ENCODE results near the gene MICAL2. TPM values are rescaled to one million over a fixed set of nuclear protein-coding genes. Genes with fewer than 3 reads are reported as not detected.

MICAL2 gene
- polyA plus RNA-seq, 2 of the 4 experiments (the other 2 are of a cell fraction), result 39.8 to 42.1 TPM

DNA sequence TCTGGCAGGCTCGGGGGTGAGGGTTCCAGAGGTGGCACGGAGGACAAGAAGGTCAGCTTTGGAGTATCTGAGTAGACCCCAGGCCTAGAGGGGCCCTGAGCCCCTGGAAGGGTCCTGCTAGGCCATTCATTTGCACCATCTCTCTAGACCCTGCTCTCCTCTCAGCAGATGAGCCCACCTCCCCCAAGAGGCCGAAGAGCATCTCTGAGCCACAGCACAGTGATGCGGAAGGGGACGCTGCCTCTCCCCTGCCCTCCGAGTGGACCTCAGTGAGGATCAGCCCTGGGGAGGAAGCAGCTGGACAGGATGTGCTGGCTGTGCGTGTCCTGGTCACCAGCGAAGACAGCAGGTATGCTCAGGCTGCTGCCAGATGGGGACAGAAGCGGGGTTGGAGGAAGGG lies 165.4 kb downstream of the MICAL2 start:
- no peak for FAIRE-seq
- Histone ChIP-seq H3K4me2 (no peak overlapping the region), H3K4me3 (no peak overlapping the region), H3K27ac (no peak overlapping the region), H3K4me1 (peaks cover 13% of the 10 kb centered on the region; the same call in 2 of the 3 replicates), H3K9me3 (no peaks in the 10 kb centered on the region)
- ATAC-seq, result no peak
- ChIA-PET CTCF (interaction anchor here (1.0 to 23.8 kb wide), 4 partner anchors 9 to 222 kb away, joined by 3 to 664 read pairs (median 6); no protein-coding TSS in a partner anchor), POLR2A (no interaction called here)
- 82% methylated on average over 7 of the region's 9 CpGs for WGBS (ENCODE audit: missing lambda C conversion rate)
- no peak for TF ChIP-seq EHF (CRISPR knock-in tag; IDR thresholded peaks at IDR 0.05)
- no peak for TF ChIP-seq MAZ (IDR thresholded peaks at IDR 0.05; ENCODE audit: borderline replicate concordance, low read depth, low read length)
- no peak for TF ChIP-seq HDAC2 (IDR thresholded peaks at IDR 0.05)
- TF ChIP-seq RNF2 (IDR thresholded peaks at IDR 0.05; ENCODE audit: borderline replicate concordance, low read depth), result no peak
- TF ChIP-seq SREBF2 (IDR thresholded peaks at IDR 0.05), result no peak
- no peak for TF ChIP-seq ZNF302 (CRISPR knock-in tag; IDR thresholded peaks at IDR 0.05)
- no peak for TF ChIP-seq HOXA7 (CRISPR knock-in tag; IDR thresholded peaks at IDR 0.05)
- TF ChIP-seq, protein P1, sequence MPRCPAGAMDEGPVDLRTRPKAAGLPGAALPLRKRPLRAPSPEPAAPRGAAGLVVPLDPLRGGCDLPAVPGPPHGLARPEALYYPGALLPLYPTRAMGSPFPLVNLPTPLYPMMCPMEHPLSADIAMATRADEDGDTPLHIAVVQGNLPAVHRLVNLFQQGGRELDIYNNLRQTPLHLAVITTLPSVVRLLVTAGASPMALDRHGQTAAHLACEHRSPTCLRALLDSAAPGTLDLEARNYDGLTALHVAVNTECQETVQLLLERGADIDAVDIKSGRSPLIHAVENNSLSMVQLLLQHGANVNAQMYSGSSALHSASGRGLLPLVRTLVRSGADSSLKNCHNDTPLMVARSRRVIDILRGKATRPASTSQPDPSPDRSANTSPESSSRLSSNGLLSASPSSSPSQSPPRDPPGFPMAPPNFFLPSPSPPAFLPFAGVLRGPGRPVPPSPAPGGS (IDR thresholded peaks at IDR 0.05), result no peak
- no peak for TF ChIP-seq NFE2L2 (conservative IDR thresholded peaks at IDR 0.05; ENCODE audit: low read length)
- no peak for TF ChIP-seq EP300 (IDR thresholded peaks at IDR 0.05)
- TF ChIP-seq ESRRA (IDR thresholded peaks at IDR 0.05; ENCODE audit: borderline replicate concordance, low read length), result no peak
- DNase-seq (ENCODE audit: low read depth in 1 of 2, low spot score in 1 of 2), result no peak

DNA sequence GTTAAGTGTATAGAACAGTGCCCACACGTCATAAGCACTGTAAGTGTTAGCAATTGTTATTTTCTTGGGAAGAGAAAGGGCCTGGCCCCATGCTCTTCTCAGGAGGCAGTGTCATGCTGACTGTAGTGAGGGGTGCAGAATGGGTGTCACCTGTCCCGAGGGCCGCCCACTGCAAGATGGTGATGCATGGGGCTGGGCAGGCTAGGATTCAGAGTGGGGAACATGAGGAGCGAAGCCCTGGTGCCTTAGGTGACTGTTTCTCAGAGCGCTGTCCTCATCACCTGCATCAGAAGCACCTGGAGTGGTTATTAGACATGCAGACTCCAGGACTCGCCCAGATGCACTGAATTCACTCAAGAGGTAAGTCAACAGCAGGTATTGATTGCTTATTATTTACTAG lies 166.0 kb downstream of the MICAL2 start:
- Histone ChIP-seq H3K9me3 (no peaks in the 10 kb centered on the region), H3K4me1 (peaks cover 13% of the 10 kb centered on the region; the same call in 2 of the 3 replicates), H3K4me3 (no peak overlapping the region), H3K27ac (no peak overlapping the region), H3K4me2 (no peak overlapping the region)
- TF ChIP-seq HDAC2 (IDR thresholded peaks at IDR 0.05), result no peak
- TF ChIP-seq, protein P2, sequence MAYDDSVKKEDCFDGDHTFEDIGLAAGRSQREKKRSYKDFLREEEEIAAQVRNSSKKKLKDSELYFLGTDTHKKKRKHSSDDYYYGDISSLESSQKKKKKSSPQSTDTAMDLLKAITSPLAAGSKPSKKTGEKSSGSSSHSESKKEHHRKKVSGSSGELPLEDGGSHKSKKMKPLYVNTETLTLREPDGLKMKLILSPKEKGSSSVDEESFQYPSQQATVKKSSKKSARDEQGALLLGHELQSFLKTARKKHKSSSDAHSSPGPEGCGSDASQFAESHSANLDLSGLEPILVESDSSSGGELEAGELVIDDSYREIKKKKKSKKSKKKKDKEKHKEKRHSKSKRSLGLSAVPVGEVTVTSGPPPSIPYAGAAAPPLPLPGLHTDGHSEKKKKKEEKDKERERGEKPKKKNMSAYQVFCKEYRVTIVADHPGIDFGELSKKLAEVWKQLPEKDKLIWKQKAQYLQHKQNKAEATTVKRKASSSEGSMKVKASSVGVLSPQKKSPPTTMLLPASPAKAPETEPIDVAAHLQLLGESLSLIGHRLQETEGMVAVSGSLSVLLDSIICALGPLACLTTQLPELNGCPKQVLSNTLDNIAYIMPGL (CRISPR knock-in tag; IDR thresholded peaks at IDR 0.05; ENCODE audit: borderline replicate concordance), result no peak
- TF ChIP-seq CBX8 (IDR thresholded peaks at IDR 0.05), result no peak
- no peak for TF ChIP-seq ZFP36 (IDR thresholded peaks at IDR 0.05; ENCODE audit: borderline replicate concordance, partially characterized antibody)
- no peak for TF ChIP-seq CEBPB (IDR thresholded peaks at IDR 0.05)
- TF ChIP-seq MYC (IDR thresholded peaks at IDR 0.05; ENCODE audit: borderline replicate concordance, low read length), result no peak
- TF ChIP-seq NPAS2 (CRISPR knock-in tag; IDR thresholded peaks at IDR 0.05; ENCODE audit: borderline replicate concordance), result no peak
- no peak for TF ChIP-seq MAFK (IDR thresholded peaks at IDR 0.05; ENCODE audit: partially characterized antibody)
- TF ChIP-seq, protein P1 (IDR thresholded peaks at IDR 0.05), result no peak
- TF ChIP-seq FOXS1 (CRISPR knock-in tag; IDR thresholded peaks at IDR 0.05), result no peak
- no peak for TF ChIP-seq CHD2 (IDR thresholded peaks at IDR 0.05; ENCODE audit: low read length, partially characterized antibody)
- TF ChIP-seq HOXB13 (CRISPR knock-in tag; IDR thresholded peaks at IDR 0.05; ENCODE audit: low read depth), result no peak
- TF ChIP-seq, protein P3, sequence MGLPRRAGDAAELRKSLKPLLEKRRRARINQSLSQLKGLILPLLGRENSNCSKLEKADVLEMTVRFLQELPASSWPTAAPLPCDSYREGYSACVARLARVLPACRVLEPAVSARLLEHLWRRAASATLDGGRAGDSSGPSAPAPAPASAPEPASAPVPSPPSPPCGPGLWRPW (IDR thresholded peaks at IDR 0.05), result no peak
- TF ChIP-seq PHF8 (IDR thresholded peaks at IDR 0.05; ENCODE audit: borderline replicate concordance, low read depth), result no peak
- no peak for TF ChIP-seq FOSL2 (IDR thresholded peaks at IDR 0.05)
- no peak for TF ChIP-seq FOSL2 (CRISPR knock-in tag; IDR thresholded peaks at IDR 0.05)
- WGBS (ENCODE audit: missing lambda C conversion rate), result 84% methylated on average over 6 of the region's 6 CpGs
- CTCF ChIA-PET, result interaction anchor here (1.3 to 23.8 kb wide), 3 partner anchors 12 to 223 kb away, joined by 5 to 664 read pairs (median 96); no protein-coding TSS in a partner anchor
- ATAC-seq, result no peak
- DNase-seq (ENCODE audit: low read depth in 1 of 2, low spot score in 1 of 2), result no peak
- FAIRE-seq, result no peak
- POLR2A ChIA-PET, result no interaction called here

Measured in A549 (cell line).